ENCODE measurements around the gene NLGN1.

Gene NLGN1

GRCh38 chr3:174243171-174243570, 845.6 kb downstream of the NLGN1 start:
- DNase-seq: no peak

GRCh38 chr3:174247687-174248152, 850.2 kb downstream of the NLGN1 start:
- no peak for DNase-seq

GRCh38 chr3:174251681-174252080, 854.1 kb downstream of the NLGN1 start:
- DNase-seq: no peak

GRCh38 chr3:174253196-174253823, 855.8 kb downstream of the NLGN1 start:
- no peak for DNase-seq

- DNase-seq: no peak
These were observed 856.4 kb downstream of the NLGN1 start for GRCh38 chr3:174253940-174254339.

GRCh38 chr3:174255454-174255853, 857.9 kb downstream of the NLGN1 start:
- no peak for DNase-seq

- no peak for DNase-seq
These were observed 868.9 kb downstream of the NLGN1 start for GRCh38 chr3:174266476-174266875.

- DNase-seq: no peak
These were observed 870.5 kb downstream of the NLGN1 start for GRCh38 chr3:174268061-174268460.

- DNase-seq: no peak
These were observed 871.0 kb downstream of the NLGN1 start for GRCh38 chr3:174268586-174268985.

- DNase-seq: no peak
These were observed 873.3 kb downstream of the NLGN1 start for GRCh38 chr3:174270841-174271240.

- DNase-seq: no peak
These were observed 877.8 kb downstream of the NLGN1 start for GRCh38 chr3:174275336-174275735.

GRCh38 chr3:174276826-174277225, 879.3 kb downstream of the NLGN1 start:
- no peak for DNase-seq

- DNase-seq: no peak
These were observed 880.5 kb downstream of the NLGN1 start for GRCh38 chr3:174278094-174278493.

GRCh38 chr3:174280186-174280585, 882.6 kb downstream of the NLGN1 start:
- DNase-seq: no peak

GRCh38 chr3:174285242-174285864, 887.8 kb downstream of the NLGN1 start:
- DNase-seq: no peak

GRCh38 chr3:174287705-174288104, 890.2 kb downstream of the NLGN1 start:
- DNase-seq: no peak

GRCh38 chr3:174294616-174295015, 897.1 kb downstream of the NLGN1 start:
- DNase-seq: no peak

- no peak for DNase-seq
These were observed 898.0 kb downstream of the NLGN1 start for GRCh38 chr3:174295306-174296092.

- no peak for DNase-seq
These were observed 905.3 kb downstream of the NLGN1 start for GRCh38 chr3:174302746-174303315.

GRCh38 chr3:174303907-174304560, 906.5 kb downstream of the NLGN1 start:
- DNase-seq: no peak

- no peak for DNase-seq
These were observed 911.2 kb downstream of the NLGN1 start for GRCh38 chr3:174308736-174309135.

- DNase-seq: no peak
These were observed 913.0 kb downstream of the NLGN1 start for GRCh38 chr3:174310475-174310983.

GRCh38 chr3:174315225-174315624, 917.7 kb downstream of the NLGN1 start:
- DNase-seq: no peak
